ENCODE results near the gene PPIB. TPM values are rescaled to one million over a fixed set of nuclear protein-coding genes. Genes with fewer than 3 reads are reported as not detected.

PPIB gene
- total RNA-seq, 1 experiment from 2014 or later, result 433 TPM

DNA sequence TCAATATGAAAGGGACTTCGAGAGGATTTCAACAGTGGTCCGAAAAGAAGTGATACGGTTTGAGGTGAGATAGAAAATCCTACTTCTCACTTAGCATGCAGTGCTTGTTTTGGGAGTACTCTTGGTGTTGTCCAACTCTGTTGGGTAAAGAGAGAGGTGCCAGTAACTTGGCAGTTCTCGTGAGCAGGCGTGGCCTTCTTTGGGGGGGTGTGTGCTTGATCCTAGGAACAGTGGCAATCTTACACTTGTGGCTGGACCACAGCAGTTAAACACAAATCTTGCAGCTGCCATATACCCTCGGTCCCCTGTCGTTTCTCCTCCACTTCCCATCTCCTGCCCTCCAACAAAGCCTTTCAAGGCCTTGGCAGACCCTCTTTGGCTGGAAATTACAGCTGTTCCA lies 26.5 kb downstream of the PPIB start:
- peaks cover 0 to 11% of the 10 kb centered on the region in 2 experiments; a peak in 2 of 4 replicates for H3K4me1 Mint-ChIP-seq
- H3K9me3 Mint-ChIP-seq, result no peaks in the 10 kb centered on the region
- no peak overlapping the region for H2BK15ac ChIP-seq (ENCODE audit: low read depth, low read length)
- no peaks in the 10 kb centered on the region for H3K9me3 ChIP-seq (ENCODE audit: control insufficient read depth, low read depth, low read length)
- H3K4me3 Mint-ChIP-seq, result no peak overlapping the region
- H2AFZ ChIP-seq (ENCODE audit: low read length), result no peak overlapping the region
- no peak for DNase-seq
- no peak overlapping the region for H2AK5ac ChIP-seq (ENCODE audit: insufficient read length, low read length)
- H3K27me3 Mint-ChIP-seq (ENCODE audit: low read depth), result no peaks in the 10 kb centered on the region
- H3K79me2 ChIP-seq (ENCODE audit: insufficient read depth, low read length), result no peaks in the 10 kb centered on the region
- no peak overlapping the region for H2BK5ac ChIP-seq (ENCODE audit: insufficient read length, low read length)
- H3K4me1 ChIP-seq (ENCODE audit: insufficient read depth, low read length), result no peaks in the 10 kb centered on the region
- no peak overlapping the region for H3K18ac ChIP-seq (ENCODE audit: insufficient read length, low read depth, low read length)
- no peak overlapping the region for H3T11ph ChIP-seq (ENCODE audit: low read length)
- no peak overlapping the region for H3K14ac ChIP-seq (ENCODE audit: insufficient read depth, low read length)
- no peak overlapping the region for H3K4me2 ChIP-seq (ENCODE audit: insufficient read depth, insufficient read length, low read length)
- no peak overlapping the region for H3K4ac ChIP-seq (ENCODE audit: low read depth, low read length)
- no peak overlapping the region for H2BK12ac ChIP-seq (ENCODE audit: insufficient read length, low read depth, low read length)
- H3K23me2 ChIP-seq (ENCODE audit: insufficient read length, low read depth, low read length, poor library complexity, severe bottlenecking), result no peaks in the 10 kb centered on the region
- H2BK20ac ChIP-seq (ENCODE audit: low read depth, low read length, poor library complexity, severe bottlenecking), result no peak overlapping the region
- no CpG with 5 or more reads among the region's 7 CpGs for WGBS (ENCODE audit: extremely low coverage, insufficient read length, low lambda C conversion rate)
- H4K8ac ChIP-seq (replicated peaks; ENCODE audit: insufficient read length, low read depth, low read length), result no peak overlapping the region
- H4K5ac ChIP-seq (ENCODE audit: insufficient read length, low read depth, low read length), result no peak overlapping the region
- H4K20me1 ChIP-seq (ENCODE audit: control insufficient read depth, insufficient read depth, insufficient read length), result no peaks in the 10 kb centered on the region
- no peak overlapping the region for H3K56ac ChIP-seq (ENCODE audit: insufficient read length, low read depth, low read length)
- H3K27ac ChIP-seq (ENCODE audit: insufficient read length, low read depth, low read length), result no peak overlapping the region
- no peak overlapping the region for H3K27ac Mint-ChIP-seq
- no peaks in the 10 kb centered on the region for H3K27me3 ChIP-seq (ENCODE audit: insufficient read depth, low read length)
- no peak overlapping the region for H3K9ac ChIP-seq (ENCODE audit: extremely low read depth, insufficient read length, low read length)
- H3K36me3 Mint-ChIP-seq (ENCODE audit: insufficient read depth in 1 of 3, low read depth in 3 of 3), result peaks cover 12 to 52% (median 46%) of the 10 kb centered on the region in 3 experiments; a peak in 6 of 7 replicates
- H3K23ac ChIP-seq (ENCODE audit: insufficient read length, low read depth, low read length), result no peak overlapping the region
- TF ChIP-seq, protein P1, sequence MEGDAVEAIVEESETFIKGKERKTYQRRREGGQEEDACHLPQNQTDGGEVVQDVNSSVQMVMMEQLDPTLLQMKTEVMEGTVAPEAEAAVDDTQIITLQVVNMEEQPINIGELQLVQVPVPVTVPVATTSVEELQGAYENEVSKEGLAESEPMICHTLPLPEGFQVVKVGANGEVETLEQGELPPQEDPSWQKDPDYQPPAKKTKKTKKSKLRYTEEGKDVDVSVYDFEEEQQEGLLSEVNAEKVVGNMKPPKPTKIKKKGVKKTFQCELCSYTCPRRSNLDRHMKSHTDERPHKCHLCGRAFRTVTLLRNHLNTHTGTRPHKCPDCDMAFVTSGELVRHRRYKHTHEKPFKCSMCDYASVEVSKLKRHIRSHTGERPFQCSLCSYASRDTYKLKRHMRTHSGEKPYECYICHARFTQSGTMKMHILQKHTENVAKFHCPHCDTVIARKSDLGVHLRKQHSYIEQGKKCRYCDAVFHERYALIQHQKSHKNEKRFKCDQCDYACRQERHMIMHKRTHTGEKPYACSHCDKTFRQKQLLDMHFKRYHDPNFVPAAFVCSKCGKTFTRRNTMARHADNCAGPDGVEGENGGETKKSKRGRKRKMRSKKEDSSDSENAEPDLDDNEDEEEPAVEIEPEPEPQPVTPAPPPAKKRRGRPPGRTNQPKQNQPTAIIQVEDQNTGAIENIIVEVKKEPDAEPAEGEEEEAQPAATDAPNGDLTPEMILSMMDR (conservative IDR thresholded peaks at IDR 0.05), result no peak
- no peak overlapping the region for H2BK120ac ChIP-seq (ENCODE audit: low read depth, low read length, poor library complexity, severe bottlenecking)
- no peak overlapping the region for H4K91ac ChIP-seq (ENCODE audit: insufficient read length, low read depth, low read length)
- H3K79me1 ChIP-seq (ENCODE audit: insufficient read depth, low read depth, low read length, poor library complexity, severe bottlenecking), result no peaks in the 10 kb centered on the region
